ENCODE results near the gene LCMT1.
A peak's percentile ranks its signal among the peaks of the same experiment; 100 is the strongest.
"Not testable (repeated sequence)": the region's sequence is repeated elsewhere in the genome, so short reads cannot be mapped to it uniquely, and the experiment has no call there.

LCMT1 gene

GRCh38 chr16:25111403-25112166 lies at the start of gene LCMT1:
LCMT1 (plus strand) TSS chr16:25111742; CDS start chr16:25111884, 142 bp downstream.
- peak; percentile 91 for DNase-seq

GRCh38 chr16:25063102-25063501 lies 48.4 kb upstream of the LCMT1 start:
- peak; percentile 11 for DNase-seq

- no peak for DNase-seq
Observed at GRCh38 chr16:25063865-25064264, 47.7 kb upstream of the LCMT1 start.

GRCh38 chr16:25064281-25064680 lies 47.3 kb upstream of the LCMT1 start:
- DNase-seq = not testable (repeated sequence)

- DNase-seq = no peak
Observed at GRCh38 chr16:25064937-25065336, 46.6 kb upstream of the LCMT1 start.

- DNase-seq = no peak
Observed at GRCh38 chr16:25065899-25066298, 45.6 kb upstream of the LCMT1 start.

- DNase-seq = no peak
Observed at GRCh38 chr16:25066426-25066746, 45.2 kb upstream of the LCMT1 start.

GRCh38 chr16:25066747-25067631 lies 44.6 kb upstream of the LCMT1 start:
- peak; percentile 83 for DNase-seq

- no peak for DNase-seq
Observed at GRCh38 chr16:25073854-25074253, 37.7 kb upstream of the LCMT1 start.

- DNase-seq = no peak
Observed at GRCh38 chr16:25078386-25078978, 33.1 kb upstream of the LCMT1 start.

- no peak for DNase-seq
Observed at GRCh38 chr16:25079637-25080378, 31.7 kb upstream of the LCMT1 start.

- no peak for DNase-seq
Observed at GRCh38 chr16:25080420-25081131, 31.0 kb upstream of the LCMT1 start.

- DNase-seq = no peak
Observed at GRCh38 chr16:25081702-25082101, 29.8 kb upstream of the LCMT1 start.

GRCh38 chr16:25083065-25083464 lies 28.5 kb upstream of the LCMT1 start:
- no peak for DNase-seq

- DNase-seq = no peak
Observed at GRCh38 chr16:25083701-25084100, 27.8 kb upstream of the LCMT1 start.

- DNase-seq = no peak
Observed at GRCh38 chr16:25084797-25085196, 26.7 kb upstream of the LCMT1 start.

GRCh38 chr16:25087761-25088160 lies 23.8 kb upstream of the LCMT1 start:
- no peak for DNase-seq

GRCh38 chr16:25089351-25089750 lies 22.2 kb upstream of the LCMT1 start:
- no peak for DNase-seq

- no peak for DNase-seq
Observed at GRCh38 chr16:25092441-25092840, 19.1 kb upstream of the LCMT1 start.

- no peak for DNase-seq
Observed at GRCh38 chr16:25093208-25094061, 18.1 kb upstream of the LCMT1 start.

GRCh38 chr16:25094596-25094995 lies 16.9 kb upstream of the LCMT1 start:
- no peak for DNase-seq

Measured in activated naive CD4-positive, alpha-beta T cell treated with Interleukin-2 at 50 U/mL for 16 hours (primary cell).